ENCODE measurements around the gene LRRFIP2.

LRRFIP2 gene

DNA sequence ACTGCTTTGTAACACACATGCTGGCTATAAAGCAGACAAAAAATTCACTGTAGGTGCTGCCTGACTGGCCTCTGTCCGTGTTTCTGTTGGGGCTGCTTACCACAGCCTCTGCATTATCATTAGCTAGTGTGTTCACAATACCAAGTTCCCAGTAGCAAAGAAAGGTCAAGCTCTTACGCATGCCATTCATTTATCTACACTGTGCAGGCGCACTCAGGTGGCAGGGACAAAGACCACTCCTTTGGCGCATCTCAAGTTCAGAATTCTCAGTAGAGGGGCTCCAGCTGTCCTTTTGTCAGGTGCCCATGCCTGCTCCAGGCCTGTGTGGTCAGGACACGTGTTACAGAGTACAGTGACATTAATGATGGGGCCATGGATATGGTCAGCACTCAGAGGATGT, 158.7 kb downstream of the LRRFIP2 start:
- no peak for TF ChIP-seq ZFX (IDR thresholded peaks at IDR 0.05)
- TF ChIP-seq, protein P1, sequence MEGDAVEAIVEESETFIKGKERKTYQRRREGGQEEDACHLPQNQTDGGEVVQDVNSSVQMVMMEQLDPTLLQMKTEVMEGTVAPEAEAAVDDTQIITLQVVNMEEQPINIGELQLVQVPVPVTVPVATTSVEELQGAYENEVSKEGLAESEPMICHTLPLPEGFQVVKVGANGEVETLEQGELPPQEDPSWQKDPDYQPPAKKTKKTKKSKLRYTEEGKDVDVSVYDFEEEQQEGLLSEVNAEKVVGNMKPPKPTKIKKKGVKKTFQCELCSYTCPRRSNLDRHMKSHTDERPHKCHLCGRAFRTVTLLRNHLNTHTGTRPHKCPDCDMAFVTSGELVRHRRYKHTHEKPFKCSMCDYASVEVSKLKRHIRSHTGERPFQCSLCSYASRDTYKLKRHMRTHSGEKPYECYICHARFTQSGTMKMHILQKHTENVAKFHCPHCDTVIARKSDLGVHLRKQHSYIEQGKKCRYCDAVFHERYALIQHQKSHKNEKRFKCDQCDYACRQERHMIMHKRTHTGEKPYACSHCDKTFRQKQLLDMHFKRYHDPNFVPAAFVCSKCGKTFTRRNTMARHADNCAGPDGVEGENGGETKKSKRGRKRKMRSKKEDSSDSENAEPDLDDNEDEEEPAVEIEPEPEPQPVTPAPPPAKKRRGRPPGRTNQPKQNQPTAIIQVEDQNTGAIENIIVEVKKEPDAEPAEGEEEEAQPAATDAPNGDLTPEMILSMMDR (conservative IDR thresholded peaks at IDR 0.05): no peak
- H3K27ac ChIP-seq: no peak overlapping the region

DNA sequence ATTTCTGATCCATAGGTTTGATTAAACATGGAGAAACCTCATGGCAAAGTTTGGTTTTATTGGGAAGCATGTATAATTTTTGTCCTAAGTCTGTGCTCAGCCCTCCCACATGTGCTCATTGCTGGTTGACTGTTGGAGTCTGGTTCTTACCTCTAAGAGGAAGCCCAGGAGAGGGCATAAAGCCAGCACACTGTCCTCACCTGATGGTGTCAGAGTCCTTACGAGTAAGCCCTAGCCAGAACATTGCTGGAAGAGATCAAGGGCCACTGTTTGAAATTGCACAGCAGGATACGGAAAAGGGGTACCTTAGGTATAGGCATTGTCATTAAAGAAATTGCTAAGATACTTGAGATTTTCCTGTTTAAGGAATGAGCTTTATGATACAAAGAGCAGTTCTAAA, 159.8 kb downstream of the LRRFIP2 start:
- H3K27ac ChIP-seq: no peak overlapping the region
- TF ChIP-seq, protein P1 (conservative IDR thresholded peaks at IDR 0.05): no peak
- no peak for TF ChIP-seq ZFX (IDR thresholded peaks at IDR 0.05)

Data from C4-2B (cell line).